ENCODE results near the gene TLE6.

Gene TLE6

GRCh38 chr19:3042621-3043267 is 65.4 kb downstream of the TLE6 start:
- no peak overlapping the region for H2BK5ac ChIP-seq (ENCODE audit: low read depth, low read length, poor library complexity, severe bottlenecking)
- H3K23ac ChIP-seq (ENCODE audit: low read length in 2 of 2) = no peak overlapping the region
- WGBS = 67% methylated on average over 14 of the region's 15 CpGs
- no peak overlapping the region for H3K18ac ChIP-seq (ENCODE audit: low read depth in 1 of 2, low read length in 2 of 2)
- H2AFZ ChIP-seq (ENCODE audit: low read depth, low read length) = no peak overlapping the region
- peak overlapping the region; percentile 64 for H2BK120ac ChIP-seq (ENCODE audit: low read depth, low read length)
- H4K8ac ChIP-seq (ENCODE audit: low read length) = peak overlapping the region; percentile 38
- H3K4me1 ChIP-seq (ENCODE audit: control insufficient read depth, insufficient read depth, low read depth, low read length) = peaks cover 14% of the 10 kb centered on the region
- H3K4me3 ChIP-seq (ENCODE audit: insufficient read depth in 1 of 2, low read depth in 1 of 2, low read length in 2 of 2) = no peak overlapping the region
- no peaks in the 10 kb centered on the region for H3K79me1 ChIP-seq (replicated peaks; ENCODE audit: low read length, poor library complexity, severe bottlenecking)
- H3K4me2 ChIP-seq (ENCODE audit: low read length, poor library complexity, severe bottlenecking) = no peak overlapping the region
- no peaks in the 10 kb centered on the region for H3K9me3 ChIP-seq (ENCODE audit: control insufficient read depth, low read length)
- H3K9ac ChIP-seq (ENCODE audit: low read length) = peak overlapping the region; percentile 48
- H2AK5ac ChIP-seq (ENCODE audit: low read length, severe bottlenecking) = no peak overlapping the region
- H3K14ac ChIP-seq (ENCODE audit: low read length in 2 of 2) = no peak overlapping the region
- no peak overlapping the region for H3K4ac ChIP-seq (ENCODE audit: low read depth in 1 of 2, low read length in 2 of 2)
- DNase-seq = no peak
- H3K27ac ChIP-seq (ENCODE audit: low read length, poor library complexity, severe bottlenecking) = no peak overlapping the region
- H2BK15ac ChIP-seq (ENCODE audit: low read depth, poor library complexity, severe bottlenecking) = no peak overlapping the region
- peaks cover 0 to 5% of the 10 kb centered on the region in 2 experiments for H3K27me3 ChIP-seq (ENCODE audit: control insufficient read depth in 1 of 2, insufficient read depth in 1 of 2, low read length in 2 of 2)
- H4K91ac ChIP-seq (ENCODE audit: low read length) = no peak overlapping the region
- no peaks in the 10 kb centered on the region for H3K36me3 ChIP-seq (ENCODE audit: control insufficient read depth in 1 of 2, insufficient read depth in 2 of 2, low read depth in 1 of 2, low read length in 2 of 2)
- no peak overlapping the region for H2BK12ac ChIP-seq (ENCODE audit: low read length in 2 of 2)
